Measurements from ENCODE around the gene PPARA. TPM values are rescaled to one million over a fixed set of nuclear protein-coding genes. Genes with fewer than 3 reads are reported as not detected.

PPARA gene
- total and polyA plus RNA-seq, 12 donors = 15.5 to 89.5 (median 79.9) TPM

- Histone ChIP-seq H3K9me3 (no peaks in the 10 kb centered on the region), H3K4me1 (peaks cover 41 to 79% (median 72%) of the 10 kb centered on the region in 9 donors), H3K27ac (peak overlapping the region; percentile 28 to 94 (median 78)), H3K27me3 (no peaks in the 10 kb centered on the region), H3K36me3 (peaks cover 0 to 47% (median 31%) of the 10 kb centered on the region in 9 donors), H3K4me3 (no peak overlapping the region)
- intact Hi-C loops (cut with DNase I) = loop anchor here in 4 of 10 donors (5.0 kb wide), 2 partner anchors 37 to 117 kb away; no protein-coding TSS in a partner anchor
- ATAC-seq (peak in 3 of 8 donors; percentile 1 to 3 (median 1)), DNase-seq (no peak)
- TF ChIP-seq CTCF (IDR thresholded peaks at IDR 0.05) = peak in 2 of 9 donors; percentile 11 to 17
- 44 to 55% methylated on average over 15 of the region's 15 CpGs for WGBS, 2 donors
Measured at GRCh38 chr22:46114518-46115387, 35.6 kb upstream of the PPARA start.

GRCh38 chr22:46115388-46115678, 35.0 kb upstream of the PPARA start:
- no peak overlapping the region for H3K4me3 ChIP-seq
- intact Hi-C loops (cut with DNase I) = loop anchor here in 1 of 10 donors (5.0 kb wide), 1 partner anchor 118 kb away; no protein-coding TSS in a partner anchor
- peaks cover 0 to 41% (median 25%) of the 10 kb centered on the region in 9 donors for H3K36me3 ChIP-seq
- peaks cover 35 to 79% (median 66%) of the 10 kb centered on the region in 9 donors for H3K4me1 ChIP-seq
- no peaks in the 10 kb centered on the region for H3K9me3 ChIP-seq
- no peaks in the 10 kb centered on the region for H3K27me3 ChIP-seq
- 77 to 85% methylated on average over 4 of the region's 4 CpGs for WGBS, 2 donors
- H3K27ac ChIP-seq = peak overlapping the region in 9 of 10 donors; percentile 63 to 94 (median 78)
- TF ChIP-seq CTCF (IDR thresholded peaks at IDR 0.05) = no peak
- no peak for DNase-seq
- no peak for ATAC-seq

GRCh38 chr22:46115755-46116490, 34.4 kb upstream of the PPARA start:
- Histone ChIP-seq H3K4me3 (peak overlapping the region in 1 of 10 donors; percentile 2), H3K9me3 (no peaks in the 10 kb centered on the region), H3K27me3 (no peaks in the 10 kb centered on the region), H3K36me3 (peaks cover 0 to 35% (median 19%) of the 10 kb centered on the region in 9 donors), H3K27ac (peak overlapping the region; percentile 20 to 94 (median 78)), H3K4me1 (peaks cover 30 to 77% (median 60%) of the 10 kb centered on the region in 9 donors)
- DNase-seq (no peak), ATAC-seq (peak in 7 of 8 donors; percentile 0 to 6 (median 3))
- TF ChIP-seq CTCF (IDR thresholded peaks at IDR 0.05) = no peak
- intact Hi-C loops (cut with DNase I) = loop anchor here (1.0 to 5.0 kb wide), 5 partner anchors 110 to 121 kb away; no protein-coding TSS in a partner anchor
- 41 to 55% methylated on average over 23 of the region's 23 CpGs for WGBS, 2 donors

- WGBS, 2 donors = 9 to 12% methylated on average over 28 of the region's 28 CpGs
- Histone ChIP-seq H3K27ac (peak overlapping the region; percentile 20 to 94 (median 78)), H3K4me1 (peaks cover 28 to 71% (median 54%) of the 10 kb centered on the region in 9 donors), H3K27me3 (no peaks in the 10 kb centered on the region), H3K36me3 (peaks cover 0 to 30% (median 15%) of the 10 kb centered on the region in 9 donors), H3K9me3 (no peaks in the 10 kb centered on the region), H3K4me3 (peak overlapping the region in 1 of 10 donors; percentile 2)
- DNase-seq = peak; percentile 95 to 96
- peak; percentile 73 to 87 (median 82) for ATAC-seq
- peak; percentile 70 to 84 (median 77) for TF ChIP-seq CTCF (IDR thresholded peaks at IDR 0.05)
- intact Hi-C loops (cut with DNase I) = loop anchor here (1.0 to 5.0 kb wide), 5 partner anchors 110 to 122 kb away; no protein-coding TSS in a partner anchor
Measured at GRCh38 chr22:46116491-46116958, 33.8 kb upstream of the PPARA start.

Measured in heart right ventricle (tissue), 16 donors.